ENCODE data around the gene TEX2. TPM values are rescaled to one million over a fixed set of nuclear protein-coding genes. Genes with fewer than 3 reads are reported as not detected.

TEX2 gene
- total RNA-seq, 4 donors from 2014 or later: 29.9 to 59.2 (median 39.9) TPM

- DNase-seq (ENCODE audit: low spot score in 2 of 2): peak in 1 of 2 donors; percentile 29
- WGBS, 2 donors: 93 to 95% methylated on average over 6 of the region's 6 CpGs
- no peak overlapping the region for H3K4me3 ChIP-seq (ENCODE audit: low read depth, poor library complexity, severe bottlenecking)
- TF ChIP-seq, protein P1, sequence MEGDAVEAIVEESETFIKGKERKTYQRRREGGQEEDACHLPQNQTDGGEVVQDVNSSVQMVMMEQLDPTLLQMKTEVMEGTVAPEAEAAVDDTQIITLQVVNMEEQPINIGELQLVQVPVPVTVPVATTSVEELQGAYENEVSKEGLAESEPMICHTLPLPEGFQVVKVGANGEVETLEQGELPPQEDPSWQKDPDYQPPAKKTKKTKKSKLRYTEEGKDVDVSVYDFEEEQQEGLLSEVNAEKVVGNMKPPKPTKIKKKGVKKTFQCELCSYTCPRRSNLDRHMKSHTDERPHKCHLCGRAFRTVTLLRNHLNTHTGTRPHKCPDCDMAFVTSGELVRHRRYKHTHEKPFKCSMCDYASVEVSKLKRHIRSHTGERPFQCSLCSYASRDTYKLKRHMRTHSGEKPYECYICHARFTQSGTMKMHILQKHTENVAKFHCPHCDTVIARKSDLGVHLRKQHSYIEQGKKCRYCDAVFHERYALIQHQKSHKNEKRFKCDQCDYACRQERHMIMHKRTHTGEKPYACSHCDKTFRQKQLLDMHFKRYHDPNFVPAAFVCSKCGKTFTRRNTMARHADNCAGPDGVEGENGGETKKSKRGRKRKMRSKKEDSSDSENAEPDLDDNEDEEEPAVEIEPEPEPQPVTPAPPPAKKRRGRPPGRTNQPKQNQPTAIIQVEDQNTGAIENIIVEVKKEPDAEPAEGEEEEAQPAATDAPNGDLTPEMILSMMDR (IDR thresholded peaks at IDR 0.05): no peak
- TF ChIP-seq POLR2A (IDR thresholded peaks at IDR 0.05): no peak
- intact Hi-C loops (cut with DNase I; ENCODE audit: low total_unique reads): loop anchor here (5.0 to 10.0 kb wide), 3 partner anchors 70 to 220 kb away; partner anchors contain the start of genes CSHL1 and GH1
Measured at GRCh38 chr17:64134216-64134970, 128.7 kb downstream of the TEX2 start.

GRCh38 chr17:64133546-64134215 is 129.4 kb downstream of the TEX2 start:
- peak in 1 of 2 donors; percentile 79 for DNase-seq (ENCODE audit: low spot score in 2 of 2)
- no peak overlapping the region for H3K4me3 ChIP-seq (ENCODE audit: low read depth, poor library complexity, severe bottlenecking)
- intact Hi-C loops (cut with DNase I; ENCODE audit: low total_unique reads): loop anchor here (5.0 to 10.0 kb wide), 3 partner anchors 69 to 219 kb away; partner anchors contain the start of genes CSHL1 and GH1
- WGBS, 2 donors: 38 to 42% methylated on average over 8 of the region's 8 CpGs
- TF ChIP-seq, protein P1 (IDR thresholded peaks at IDR 0.05): peak in 1 of 3 donors; percentile 32
- TF ChIP-seq POLR2A (IDR thresholded peaks at IDR 0.05): no peak

DNA sequence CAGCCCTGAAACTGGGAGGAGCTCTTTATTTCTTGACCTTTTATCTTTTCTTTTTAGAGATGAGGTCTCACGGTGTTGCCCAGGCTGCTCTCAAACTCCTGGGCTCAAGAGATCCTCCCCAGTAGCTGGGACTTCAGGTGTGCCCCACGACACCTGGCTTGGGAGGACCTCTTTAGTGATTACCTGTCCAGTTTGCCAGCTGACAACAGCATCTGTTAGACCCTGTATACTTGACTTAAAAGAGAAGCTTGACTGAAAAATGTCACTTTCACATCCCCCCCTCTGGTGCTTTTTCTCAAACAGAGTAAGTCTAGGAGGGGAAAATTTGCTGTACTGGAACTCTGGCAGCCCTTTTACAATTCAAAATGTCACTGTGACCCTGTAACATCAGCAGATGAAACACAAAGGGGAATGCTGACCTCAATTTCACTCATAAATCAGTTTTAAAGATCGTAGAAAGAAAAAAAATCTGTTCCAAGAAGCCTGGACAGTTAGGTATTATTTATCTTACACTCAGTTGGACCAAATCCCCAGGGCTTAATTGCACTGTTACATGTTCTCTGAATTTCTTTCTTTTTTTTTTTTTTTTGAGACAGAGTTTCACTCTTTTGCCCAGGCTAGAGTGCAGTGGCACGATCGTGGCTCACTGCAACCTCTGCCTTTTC is 131.3 kb downstream of the TEX2 start:
- intact Hi-C loops (cut with DNase I; ENCODE audit: low total_unique reads): loop anchor here (5.0 to 10.0 kb wide), 3 partner anchors 67 to 217 kb away; partner anchors contain the start of genes CSHL1 and GH1
- peak in 1 of 2 donors; percentile 76 for DNase-seq (ENCODE audit: low spot score in 2 of 2)
- WGBS, 2 donors: 76 to 78% methylated on average over 5 of the region's 5 CpGs
- TF ChIP-seq, protein P1 (IDR thresholded peaks at IDR 0.05): no peak
- TF ChIP-seq POLR2A (IDR thresholded peaks at IDR 0.05): no peak
- H3K4me3 ChIP-seq (ENCODE audit: low read depth, poor library complexity, severe bottlenecking): no peak overlapping the region

- H3K4me3 ChIP-seq (ENCODE audit: low read depth, poor library complexity, severe bottlenecking): no peak overlapping the region
- DNase-seq (ENCODE audit: low spot score in 2 of 2): peak in 1 of 2 donors; percentile 62
- intact Hi-C loops (cut with DNase I; ENCODE audit: low total_unique reads): loop anchor here (5.0 to 10.0 kb wide), 3 partner anchors 66 to 216 kb away; partner anchors contain the start of genes CSHL1 and GH1
- WGBS, 2 donors: 8 to 9% methylated on average over 24 of the region's 24 CpGs
- no peak for TF ChIP-seq POLR2A (IDR thresholded peaks at IDR 0.05)
- TF ChIP-seq, protein P1 (IDR thresholded peaks at IDR 0.05): no peak
Measured at GRCh38 chr17:64130559-64131001, 132.5 kb downstream of the TEX2 start.

- H3K4me3 ChIP-seq (ENCODE audit: low read depth, poor library complexity, severe bottlenecking): peak within 1 kb of the TSS; percentile 71
- intact Hi-C loops (cut with DNase I; ENCODE audit: low total_unique reads): loop anchor here (5.0 to 10.0 kb wide), 3 partner anchors 65 to 215 kb away; partner anchors contain the start of genes CSHL1 and GH1
- TF ChIP-seq, protein P1 (IDR thresholded peaks at IDR 0.05): no peak
- no peak for TF ChIP-seq POLR2A (IDR thresholded peaks at IDR 0.05)
- DNase-seq (ENCODE audit: low spot score in 2 of 2): peak; percentile 89 to 98
- WGBS, 2 donors: 0 to 1% methylated on average over 19 to 49 of the region's 98 CpGs
Measured at GRCh38 chr17:64129765-64130558, 133.1 kb downstream of the TEX2 start, which contains the start of gene ERN1. ERN1 (minus strand) TSS chr17:64130144; CDS start chr17:64130029, 115 bp downstream.
